EH (cell line): ENCODE data around the gene RS1.

ENCODE experiments used
- DNase-seq: peaks from one replicate; pipeline ENCODE4 v3.0.0-alpha.2; 2015; ENCODE audit warnings: low read depth

RS1 gene

DNA sequence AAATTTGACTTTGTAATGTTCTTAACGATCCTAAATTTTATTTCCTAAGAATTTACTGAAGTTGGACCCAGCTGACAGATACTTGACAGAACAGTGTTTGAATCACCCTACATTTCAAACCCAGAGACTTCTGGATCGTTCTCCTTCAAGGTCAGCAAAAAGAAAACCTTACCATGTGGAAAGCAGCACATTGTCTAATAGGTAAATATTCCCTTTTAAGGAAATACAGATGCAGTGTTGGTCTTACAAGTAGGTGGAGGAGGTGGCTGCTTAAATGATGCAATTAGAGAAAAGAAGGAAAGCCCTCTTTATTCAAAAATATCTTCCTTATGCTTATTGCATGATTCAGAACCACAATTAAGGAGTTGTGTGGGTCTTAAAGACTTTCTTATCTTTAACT, 73.5 kb downstream of the RS1 start:
- peak; percentile 3 for DNase-seq

DNA sequence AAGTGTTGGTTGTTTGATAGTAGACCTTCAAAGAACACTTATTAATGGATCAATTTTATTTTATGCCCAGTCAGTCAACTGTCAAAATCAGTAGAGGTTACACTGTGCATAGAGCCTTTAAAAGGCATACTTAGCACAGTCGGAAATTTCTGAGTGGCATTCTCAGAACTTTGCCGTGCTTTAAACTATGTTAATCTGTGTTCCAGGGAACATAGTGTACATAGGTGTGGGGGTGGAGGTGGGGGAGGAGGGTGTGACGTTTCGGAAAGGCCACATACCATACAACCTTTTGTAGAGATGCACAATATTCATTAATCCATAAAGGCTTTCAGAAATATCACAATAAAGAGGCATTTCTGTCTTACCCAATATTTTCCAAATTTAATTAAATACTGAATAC, 75.8 kb downstream of the RS1 start:
- no peak for DNase-seq

DNA sequence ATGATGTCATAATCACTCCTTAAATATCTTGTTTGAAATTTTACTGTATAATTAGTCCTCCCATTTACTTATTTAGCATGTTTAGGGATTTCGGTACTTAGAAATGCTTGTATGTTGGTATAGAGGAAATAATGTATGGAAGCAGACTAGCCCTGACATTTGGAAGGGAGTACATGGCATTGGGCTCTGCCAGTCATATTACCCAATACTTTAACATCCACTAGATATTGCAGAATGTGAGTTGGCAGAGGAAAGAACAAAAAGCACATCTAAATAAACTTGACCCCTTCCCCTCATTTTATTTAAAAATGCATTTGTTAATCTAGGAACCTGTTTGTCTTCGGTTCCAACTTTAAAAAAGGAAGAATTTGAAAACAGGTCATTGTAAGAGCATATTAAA, 77.8 kb downstream of the RS1 start:
- no peak for DNase-seq

DNA sequence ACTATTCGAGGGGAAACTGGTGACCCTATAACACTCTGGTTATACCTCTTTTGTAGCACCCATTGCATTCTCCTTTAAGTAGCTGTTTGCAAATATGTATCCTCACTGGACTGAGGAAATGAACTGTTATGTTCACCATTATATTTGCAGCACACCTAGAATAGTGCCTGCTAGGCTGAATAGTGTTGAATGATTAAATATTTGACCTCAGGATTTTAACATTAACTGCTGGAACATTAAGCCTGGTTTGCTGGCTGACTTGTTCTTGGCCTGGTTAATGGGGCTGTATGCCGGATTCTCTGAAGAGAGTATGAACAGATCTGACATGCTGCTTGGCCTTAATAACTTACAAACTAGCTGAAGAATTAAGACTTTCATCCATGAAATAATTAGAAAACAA, 80.1 kb downstream of the RS1 start:
- no peak for DNase-seq
